K562 (cell line): ENCODE measurements around the gene SUPT5H. TPM values are rescaled to one million over a fixed set of nuclear protein-coding genes. Genes with fewer than 3 reads are reported as not detected.
A peak's percentile ranks its signal among the peaks of the same experiment; 100 is the strongest.

ENCODE experiments used
- ATAC-seq: fragments of 200-7000 bp; cut with Tn5 transposase; 3 replicates; pipeline ENCODE4 v1.9.1; 2020; ENCODE audit warnings: moderate library complexity
- BruUV-seq: library from RNA; stranded (reverse); fragments of 400-500 nt; replicated peaks from 2 replicates; lab custom pipeline; 2021; lab: Mats Ljungman, UMichigan
- CTCF ChIA-PET: fragments of 300-600 bp; formaldehyde crosslinking; extraction: SDS; loops from one replicate; lab custom pipeline; 2021; ENCODE audit warnings: low intra/inter-chr PET ratio; lab: Yijun Ruan, JAX
- POLR2A ChIA-PET: fragments of 300-600, 350-650 bp; sonication (Branson Sonifier 250); formaldehyde crosslinking; extraction: SDS; loops from one replicate; lab custom pipeline; 2021; ENCODE audit warnings: antibody characterized with exemption, inconsistent platforms; lab: Yijun Ruan, JAX
- DNase-seq, 4 experiments: peaks; one replicate each; pipeline versions ENCODE4 v3.0.0 to v3.0.0-alpha.2; 2011 to 2018; ENCODE audit warnings: low spot score in 3 of 4, mixed read lengths in 3 of 4; ENCODE audit errors: extremely low read depth in 1 of 4
- FAIRE-seq: peaks from 2 replicates; lab custom pipeline; 2011; peaks lifted over from hg19 to GRCh38; lab: Jason Lieb, UNC
- H2AFZ ChIP-seq: 2 replicates; pipeline ENCODE4 v1.6.0; 2011; ENCODE audit warnings: low read depth, low read length, control low read depth, inconsistent platforms
- H3K27ac ChIP-seq: fragments of 200-600 bp; 3 replicates; pipeline ENCODE4 v1.8.0; 2011; ENCODE audit warnings: low read depth, mild to moderate bottlenecking, control low read depth, inconsistent platforms, low read length, moderate library complexity, mixed read lengths; ENCODE audit errors: extremely low read depth
- H3K27me3 ChIP-seq, 2 experiments: fragments of 300-600 bp in 1 of 2; 2 replicates in 1 of 2; 3 replicates in 1 of 2; pipeline versions ENCODE4 v1.6.0 to v1.8.0; 2011; ENCODE audit warnings: inconsistent platforms in 2 of 2, low read length in 2 of 2, mild to moderate bottlenecking in 1 of 2, mixed read lengths in 1 of 2, moderate library complexity in 1 of 2; ENCODE audit not compliant: control insufficient read depth in 2 of 2, insufficient read depth in 2 of 2
- H3K36me3 ChIP-seq: fragments of 300-600 bp; 3 replicates; pipeline ENCODE4 v1.8.0; 2011; ENCODE audit warnings: mild to moderate bottlenecking, low read length, inconsistent platforms; ENCODE audit not compliant: control insufficient read depth, insufficient read depth
- H3K4me1 ChIP-seq, 2 experiments: fragments of 200-600 bp in 1 of 2; replicated peaks in 1 of 2; 2 replicates in 1 of 2; 3 replicates in 1 of 2; pipeline versions ENCODE4 v1.5.1 to v1.8.0; 2011; ENCODE audit warnings: inconsistent platforms in 2 of 2, low read length in 2 of 2, mild to moderate bottlenecking in 1 of 2, mixed read lengths in 1 of 2, moderate library complexity in 1 of 2; ENCODE audit not compliant: control insufficient read depth in 2 of 2, insufficient read depth in 2 of 2
- H3K4me2 ChIP-seq: 2 replicates; pipeline ENCODE4 v1.6.1; 2011; ENCODE audit warnings: low read length, control low read depth, inconsistent platforms, mixed read lengths; ENCODE audit not compliant: insufficient read depth
- H3K4me3 ChIP-seq: fragments of 200-600 bp; sonication (generic), shearing (Covaris generic); 2 replicates; pipeline ENCODE4 v1.5.1; 2016; ENCODE audit warnings: control low read depth, inconsistent platforms
- H3K79me2 ChIP-seq: fragments of 200-600 bp; 3 replicates; pipeline ENCODE4 v1.8.0; 2011; ENCODE audit warnings: low read length, inconsistent platforms; ENCODE audit not compliant: control insufficient read depth, insufficient read depth
- H3K9ac ChIP-seq, 2 experiments: 2 replicates each; pipeline versions ENCODE4 v1.6.0 to v1.6.1; 2011; ENCODE audit warnings: low read depth in 2 of 2, low read length in 2 of 2, control low read depth in 1 of 2, inconsistent platforms in 1 of 2, mild to moderate bottlenecking in 1 of 2, mixed read lengths in 1 of 2; ENCODE audit not compliant: insufficient read depth in 1 of 2
- H3K9me1 ChIP-seq: one replicate; pipeline ENCODE4 v1.6.0; 2011; ENCODE audit warnings: inconsistent platforms, mild to moderate bottlenecking, low read length, moderate library complexity; ENCODE audit not compliant: control insufficient read depth, insufficient read depth
- H3K9me3 ChIP-seq: replicated peaks from 2 replicates; pipeline ENCODE4 v1.5.1; 2011; ENCODE audit warnings: low read depth, low read length, inconsistent platforms; ENCODE audit not compliant: control insufficient read depth, insufficient read depth
- H4K20me1 ChIP-seq: replicated peaks from 2 replicates; pipeline ENCODE4 v1.6.1; 2011; ENCODE audit warnings: low read length, inconsistent platforms, mixed read lengths; ENCODE audit not compliant: control insufficient read depth, insufficient read depth
- ADNP ChIP-seq: fragments of 200-800 bp; sonication (Bioruptor generic); IDR thresholded peaks from 2 replicates; pipeline ENCODE4 v1.6.1; 2016; ENCODE audit warnings: missing genetic modification characterization, missing compliant biosample characterization
- ASH1L ChIP-seq: fragments of 450-650 bp; IDR thresholded peaks from 2 replicates; pipeline ENCODE4 v1.6.1; 2018; ENCODE audit warnings: borderline replicate concordance, mild to moderate bottlenecking, low read depth; ENCODE audit not compliant: partially characterized antibody
- BCOR ChIP-seq: fragments of 450-650 bp; IDR thresholded peaks from 2 replicates; pipeline ENCODE4 v1.6.1; 2016
- BMI1 ChIP-seq: fragments of 150-350 bp; IDR thresholded peaks from 2 replicates; pipeline ENCODE4 v1.6.1; 2014; ENCODE audit warnings: low read length
- DPF2 ChIP-seq: fragments of 450-650 bp; IDR thresholded peaks from 2 replicates; pipeline ENCODE4 v1.6.1; 2016
- EP400 ChIP-seq: fragments of 450-650 bp; IDR thresholded peaks from 2 replicates; pipeline ENCODE4 v1.6.1; 2017; ENCODE audit warnings: antibody characterized with exemption, mild to moderate bottlenecking, moderate library complexity
- ESRRA ChIP-seq: fragments of 450-650 bp; IDR thresholded peaks from 2 replicates; pipeline ENCODE4 v1.6.1; 2014; ENCODE audit warnings: low read depth, mild to moderate bottlenecking, moderate library complexity, borderline replicate concordance
- HDAC6 ChIP-seq: IDR thresholded peaks from 2 replicates; pipeline ENCODE4 v1.6.1; 2012; ENCODE audit warnings: low read depth, mild to moderate bottlenecking, control low read depth, inconsistent platforms, low read length, moderate library complexity
- KDM1A ChIP-seq, 2 experiments: fragments of 450-650 bp; IDR thresholded peaks; 2 replicates each; pipeline ENCODE4 v1.6.1; 2016; ENCODE audit warnings: mild to moderate bottlenecking in 2 of 2
- NFATC3 ChIP-seq: fragments of 450-650 bp; IDR thresholded peaks from 2 replicates; pipeline ENCODE4 v1.6.1; 2017; ENCODE audit warnings: mild to moderate bottlenecking
- POLR2G ChIP-seq: fragments of 200-400 bp; formaldehyde crosslinking; IDR thresholded peaks from 2 replicates; pipeline ENCODE4 v1.6.1; 2017; ENCODE audit warnings: low read depth, mild to moderate bottlenecking, antibody characterized with exemption, low read length, moderate library complexity
- RBFOX2 ChIP-seq: fragments of 200-400 bp; formaldehyde crosslinking; IDR thresholded peaks from 2 replicates; pipeline ENCODE4 v1.6.1; 2017; ENCODE audit warnings: low read depth, mild to moderate bottlenecking, low read length, moderate library complexity
- RBM25 ChIP-seq: fragments of 200-400 bp; formaldehyde crosslinking; IDR thresholded peaks from 2 replicates; pipeline ENCODE4 v1.6.1; 2018; ENCODE audit warnings: low read length, low read depth, moderate library complexity; ENCODE audit not compliant: severe bottlenecking
- STAG1 ChIP-seq: sonication (generic); formaldehyde crosslinking; IDR thresholded peaks from 2 replicates; pipeline ENCODE4 v1.5.0; 2020; ENCODE audit warnings: missing genetic modification reagents, borderline replicate concordance
- TRIM25 ChIP-seq: fragments of 450-650 bp; IDR thresholded peaks from 2 replicates; pipeline ENCODE4 v1.7.0; 2016; ENCODE audit warnings: borderline replicate concordance
- ZNF384 ChIP-seq: IDR thresholded peaks from 2 replicates; pipeline ENCODE4 v1.6.1; 2012; ENCODE audit warnings: low read depth, low read length, improper control_type of control experiment
- WGBS: fragments of 100-300 bp; shearing (Covaris generic); methylation state at CpG from one replicate; pipeline ENCODE4 v1.1.6; 2016; ENCODE audit warnings: low coverage, mixed read lengths; ENCODE audit not compliant: insufficient coverage; ENCODE audit errors: missing lambda C conversion rate; 5-methylcytosine and 5-hydroxymethylcytosine counted together
- in situ Hi-C: fragments of 300-500 bp; cut with MboI; formaldehyde crosslinking; loops from 4 replicates; pipeline ENCODE4 v1.15.0; 2018; ENCODE audit warnings: inconsistent platforms, mixed read lengths
- intact Hi-C: fragments of 100-400 bp; cut with micrococcal nuclease; formaldehyde crosslinking; loops from 2 replicates; pipeline ENCODE4 v1.14.2; 2022
- polyA plus RNA-seq, 8 experiments: library from polyadenylated mRNA; depleted of rRNA in 4 of 8; stranded (reverse) in 5 of 8; unstranded in 3 of 8; fragments of >200 nt; fragmentation: Nextera tagmentation in 2 of 8; fragmentation: Illumina TruSeq in 1 of 8; extraction: Ambion mirVana in 2 of 8; extraction: Trizol in 1 of 8; gene quantifications; 2 replicates each; pipeline versions ENCODE4 v1.2.1 to v1.2.3, GENCODE V29; 2011 to 2014; ENCODE audit warnings: inconsistent platforms in 1 of 8, missing spikeins in 1 of 8
- total RNA-seq, 7 experiments: library from RNA; depleted of rRNA in 6 of 7; stranded (reverse); fragments of >200 nt in 6 of 7; fragmentation: Illumina TruSeq in 2 of 7; extraction: Trizol in 2 of 7; gene quantifications; 2 replicates each; pipeline versions ENCODE4 v1.2.1 to v1.2.3, GENCODE V29; 2011 to 2021; ENCODE audit warnings: low replicate concordance in 1 of 7

Gene SUPT5H
- total and polyA plus RNA-seq, 9 of the 15 experiments (the other 6 are each of a cell fraction or from before 2014, with no cell fraction given), result 13.3 to 85.9 (median 35.9) TPM

- Histone ChIP-seq H2AFZ (no peak overlapping the region), H3K4me1 (peaks cover 0 to 3% of the 10 kb centered on the region in 2 experiments; a peak in 1 of 5 replicates), H3K4me2 (no peak overlapping the region), H4K20me1 (no peaks in the 10 kb centered on the region), H3K27ac (no peak overlapping the region), H3K79me2 (peaks cover 3% of the 10 kb centered on the region; the same call in 1 of the 3 replicates), H3K36me3 (peaks cover 68% of the 10 kb centered on the region), H3K27me3 (no peaks in the 10 kb centered on the region), H3K9me3 (no peaks in the 10 kb centered on the region), H3K4me3 (no peak overlapping the region), H3K9ac (no peak overlapping the region; a peak in 1 of 4 replicates), H3K9me1 (no peaks in the 10 kb centered on the region)
- BruUV-seq, result no TSS peak
- ATAC-seq (no peak), FAIRE-seq (no peak), DNase-seq (peak in 1 of 4 experiments; percentile 12)
- ChIA-PET CTCF (no interaction called here), POLR2A (interaction anchor here (0.6 to 0.7 kb wide), 2 partner anchors 23 to 36 kb away, joined by 3 read pairs; no protein-coding TSS in a partner anchor)
- TF ChIP-seq POLR2G (0 out of 2 replicates have a peak, but pooled peaks have one; percentile 21), RBFOX2 (peak; percentile 53), HDAC6 (no peak)
- intact Hi-C loops, result no loop called here
- WGBS, result 89% methylated on average over 10 of the region's 10 CpGs
- in situ Hi-C loops, result no loop called here
Measured at GRCh38 chr19:39489756-39490155, 44.4 kb downstream of the SUPT5H start.

DNA sequence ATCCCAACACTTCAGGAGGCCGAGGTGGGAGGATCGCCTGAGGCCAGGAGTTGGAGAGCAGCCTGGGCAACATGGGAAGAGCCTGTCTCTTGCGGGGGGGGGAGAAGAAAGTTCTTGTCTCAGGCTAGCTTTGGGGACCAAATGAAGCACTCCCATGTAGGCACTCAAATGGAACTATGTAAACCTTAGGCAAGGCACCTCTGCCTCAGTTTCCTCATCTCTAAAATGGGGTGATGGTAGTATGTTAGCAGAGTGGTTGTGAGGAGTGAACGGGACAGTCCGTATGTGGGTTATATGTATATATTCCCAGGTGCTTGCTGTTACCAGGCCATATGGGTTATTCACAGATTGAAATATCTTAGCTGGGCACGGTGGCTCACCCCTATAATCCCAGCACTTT, 46.8 kb downstream of the SUPT5H start:
- FAIRE-seq (no peak), DNase-seq (no peak), ATAC-seq (0 out of 3 replicates have a peak, but pooled peaks have one; percentile 14)
- Histone ChIP-seq H3K4me2 (no peak overlapping the region), H3K4me1 (peaks cover 0 to 3% of the 10 kb centered on the region in 2 experiments; a peak in 1 of 5 replicates), H3K9me3 (no peaks in the 10 kb centered on the region), H3K27ac (no peak overlapping the region), H3K9ac (no peak overlapping the region), H3K9me1 (no peaks in the 10 kb centered on the region), H2AFZ (no peak overlapping the region), H3K4me3 (no peak overlapping the region), H3K79me2 (no peaks in the 10 kb centered on the region), H3K36me3 (peaks cover 45% of the 10 kb centered on the region; the same call in 2 of the 3 replicates), H3K27me3 (no peaks in the 10 kb centered on the region), H4K20me1 (no peaks in the 10 kb centered on the region)
- intact Hi-C loops (no loop called here), in situ Hi-C loops (no loop called here)
- WGBS, result 94% methylated on average over 6 of the region's 6 CpGs
- BruUV-seq, result TSS peak; percentile 38
- POLR2A ChIA-PET, result interaction anchor here (0.6 to 1.2 kb wide), 4 partner anchors 9 to 57 kb away, joined by 3 to 6 read pairs (median 3); partner anchors contain the start of genes RPS16, SELENOV and TIMM50
- CTCF ChIA-PET, result no interaction called here
- TF ChIP-seq EP400, result no peak
- TF ChIP-seq ESRRA, result no peak
- no peak for TF ChIP-seq DPF2
- TF ChIP-seq BMI1, result no peak
- TF ChIP-seq KDM1A (IDR thresholded peaks at IDR 0.05), result 0 out of 4 replicates have a peak, but pooled peaks have one; percentile 7 to 8
- no peak for TF ChIP-seq TRIM25
- no peak for TF ChIP-seq ZNF384
- TF ChIP-seq NFATC3, result no peak
- TF ChIP-seq RBM25, result peak; percentile 58
- TF ChIP-seq ADNP (tag), result 0 out of 2 replicates have a peak, but pooled peaks have one; percentile 31
- no peak for TF ChIP-seq ASH1L
- no peak for TF ChIP-seq STAG1 (CRISPR knock-in tag)
- TF ChIP-seq BCOR, result peak; percentile 85
